HuH-7 (cell line): ENCODE data around the gene MEF2D.

Experiments used
- DNase-seq: peaks from one replicate; pipeline ENCODE4 v3.0.0; 2011; ENCODE audit warnings: low spot score

Gene MEF2D

DNA sequence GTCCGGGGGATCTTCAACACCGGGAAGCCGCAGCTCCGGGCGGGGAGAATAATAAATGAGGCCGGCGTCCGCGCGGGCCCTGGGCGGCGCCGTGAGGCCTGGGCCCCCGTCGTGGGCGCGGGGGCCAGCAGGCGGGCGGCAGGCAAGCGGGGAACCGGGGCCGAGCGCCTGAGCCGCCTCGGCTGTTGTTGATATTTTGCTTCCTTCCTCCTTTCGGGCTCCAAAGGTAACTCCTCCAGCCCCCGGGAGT lies at the start of gene MEF2D:
Gene MEF2D (minus strand): TSS at position 233 of the 250 bp plus-strand sequence. CDS start 17,483 bp downstream, outside the sequence.
- DNase-seq = no peak

DNA sequence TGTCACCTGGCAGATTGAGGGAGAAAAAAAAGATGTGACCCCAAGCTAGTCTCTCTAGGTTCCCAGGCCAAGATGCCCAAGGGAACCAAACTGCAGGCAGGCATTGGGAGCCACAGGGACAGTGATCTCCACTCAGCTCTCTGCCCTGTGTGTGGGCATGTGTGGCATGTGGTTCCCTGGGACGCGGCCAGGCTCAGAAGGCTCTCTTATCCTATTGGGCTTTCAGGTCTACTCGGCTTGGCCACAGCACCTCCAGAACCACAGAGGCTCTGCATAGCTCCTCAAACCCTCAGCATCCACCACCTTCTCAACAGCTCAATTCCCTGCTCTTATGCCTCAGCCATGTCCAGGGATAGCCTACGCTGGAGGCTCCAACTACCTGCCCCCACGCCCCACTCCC lies 49.8 kb upstream of the MEF2D start:
- DNase-seq = no peak

DNA sequence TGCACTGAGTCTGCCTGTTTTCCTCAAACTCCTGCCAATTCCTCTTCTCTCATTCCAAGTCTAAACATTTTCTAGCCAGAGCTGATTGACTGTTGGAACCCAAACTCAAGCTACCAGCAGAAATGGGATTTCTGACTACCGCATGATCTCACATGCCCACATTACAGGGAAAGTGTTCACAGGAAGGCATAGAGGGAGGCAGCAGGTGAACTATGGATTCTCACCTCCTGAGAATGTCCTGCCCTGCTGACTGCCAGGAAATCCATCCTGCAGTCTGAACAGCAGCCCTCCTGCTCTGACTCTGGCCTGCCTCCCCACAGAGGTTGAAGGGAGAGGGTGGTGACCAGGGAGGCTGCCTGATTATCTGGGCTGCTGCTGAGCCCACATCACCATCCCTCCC lies 49.3 kb upstream of the MEF2D start:
- DNase-seq = no peak

DNA sequence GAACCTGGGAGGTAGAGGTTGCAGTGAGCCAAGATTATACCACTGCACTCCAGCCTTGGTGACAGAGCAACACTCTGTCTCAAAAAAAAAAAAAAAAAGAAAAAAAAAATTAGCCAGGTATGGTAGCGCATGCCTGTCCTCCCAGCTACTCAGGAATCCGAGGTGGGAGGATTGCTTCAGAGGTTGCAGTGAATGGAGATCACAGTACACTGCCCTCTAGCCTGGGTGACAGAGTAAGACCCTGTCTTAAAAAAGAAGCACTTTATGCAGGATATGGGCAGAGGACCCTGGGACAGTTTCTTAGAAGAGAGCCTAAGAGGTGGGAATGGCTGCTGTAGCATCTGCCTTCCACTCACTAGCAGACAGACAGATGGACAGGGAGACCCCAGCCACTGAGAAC lies 48.8 kb upstream of the MEF2D start:
- DNase-seq = no peak

DNA sequence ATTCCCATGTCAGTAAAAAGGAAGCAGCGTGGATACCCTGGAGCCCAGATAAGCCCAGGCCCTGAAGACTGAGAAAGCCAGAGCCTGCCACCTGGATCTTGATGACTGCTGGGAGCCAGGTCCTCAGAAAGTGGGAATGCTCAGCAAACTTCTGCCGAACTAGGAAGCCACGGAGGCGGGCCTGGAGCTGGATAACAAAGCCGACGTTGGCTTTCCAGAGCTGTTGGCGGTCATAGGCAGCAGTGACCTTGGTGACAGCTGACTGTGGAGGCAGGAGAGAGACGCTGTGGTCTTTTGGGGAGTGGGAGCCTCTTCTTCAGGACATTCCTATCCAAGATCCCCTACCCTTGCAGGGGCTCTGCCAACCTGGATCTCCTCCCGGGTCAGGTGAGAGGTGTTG lies 47.4 kb upstream of the MEF2D start:
- DNase-seq = no peak

DNA sequence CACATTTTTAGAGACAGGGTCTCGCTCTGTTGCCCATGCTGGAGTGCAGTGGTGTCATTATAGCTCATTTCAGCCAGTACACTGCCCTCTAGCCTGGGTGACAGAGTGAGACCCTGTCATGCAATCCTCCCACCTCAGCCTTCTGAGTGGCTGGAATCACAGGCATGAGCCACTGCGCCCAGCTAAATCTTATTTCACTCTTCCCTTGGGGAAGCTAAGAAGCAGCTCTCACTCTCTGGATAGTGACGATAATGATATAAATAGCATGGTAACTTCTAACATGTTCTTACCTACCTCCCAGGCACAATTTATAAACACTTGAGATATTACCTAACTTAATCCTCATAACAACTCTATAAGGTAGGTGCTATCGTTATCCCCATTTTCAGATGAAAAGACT lies 46.9 kb upstream of the MEF2D start:
- DNase-seq = no peak

DNA sequence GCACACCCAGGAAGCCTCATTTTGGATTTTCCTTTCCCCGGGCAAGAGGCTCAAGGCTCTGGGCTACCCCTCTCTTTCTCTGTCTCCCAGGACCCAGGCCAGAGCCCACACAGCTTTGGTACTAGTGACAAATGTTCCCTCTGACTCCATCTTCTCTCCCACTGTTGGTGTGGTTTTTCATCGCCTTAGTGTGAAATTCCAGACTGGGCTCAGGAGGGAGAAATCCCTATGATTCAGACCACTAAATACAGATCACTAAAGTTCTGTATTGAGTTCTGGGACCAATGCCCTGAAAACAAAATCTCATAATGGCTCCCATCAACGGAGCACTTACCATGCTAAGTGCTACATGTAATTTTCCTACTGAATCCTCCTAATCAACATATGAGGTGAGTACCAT lies 45.7 kb upstream of the MEF2D start:
- no peak for DNase-seq

DNA sequence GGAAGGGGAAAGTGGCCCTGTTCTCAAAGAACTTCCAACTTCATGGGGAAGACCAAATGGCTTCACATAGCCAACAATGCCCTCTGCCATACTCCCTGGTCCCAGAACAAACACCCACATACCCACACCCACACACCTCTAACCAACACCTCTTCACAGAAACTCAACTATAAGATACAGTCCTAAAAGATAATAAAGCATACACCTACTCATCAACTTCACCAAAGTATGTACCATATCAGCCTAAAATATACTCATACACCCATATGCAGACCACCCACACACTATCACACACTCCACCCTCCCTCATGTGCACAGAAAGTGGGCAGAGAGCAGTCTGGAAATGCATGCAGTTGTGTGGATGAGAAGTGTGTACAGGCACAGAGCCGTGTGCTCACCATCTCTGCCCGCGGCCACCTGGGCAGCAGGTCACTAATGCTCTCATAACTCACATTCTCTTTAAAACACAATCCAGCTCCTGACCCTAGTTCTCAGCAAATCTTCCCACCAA lies 44.1 kb upstream of the MEF2D start:
- DNase-seq = no peak

DNA sequence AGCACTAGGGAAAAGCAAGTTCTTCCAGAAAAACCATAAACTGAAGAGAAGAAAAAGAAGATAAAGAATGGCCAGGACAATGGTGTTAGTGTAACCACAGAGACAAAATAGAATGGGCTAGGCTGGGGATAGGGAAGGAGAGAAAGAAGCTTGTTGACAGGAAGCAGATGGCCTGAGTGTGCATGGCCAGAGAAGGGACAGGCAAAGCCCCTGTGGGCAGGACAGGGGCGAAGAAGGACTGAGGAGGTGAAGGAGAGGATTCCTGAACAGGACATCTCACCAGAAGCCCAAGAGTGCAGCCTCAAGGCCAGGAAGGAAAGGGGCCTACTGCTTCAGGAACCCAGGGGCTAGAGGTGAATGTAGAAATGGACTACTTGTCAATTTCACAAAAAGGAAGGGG lies 42.5 kb upstream of the MEF2D start:
- no peak for DNase-seq

DNA sequence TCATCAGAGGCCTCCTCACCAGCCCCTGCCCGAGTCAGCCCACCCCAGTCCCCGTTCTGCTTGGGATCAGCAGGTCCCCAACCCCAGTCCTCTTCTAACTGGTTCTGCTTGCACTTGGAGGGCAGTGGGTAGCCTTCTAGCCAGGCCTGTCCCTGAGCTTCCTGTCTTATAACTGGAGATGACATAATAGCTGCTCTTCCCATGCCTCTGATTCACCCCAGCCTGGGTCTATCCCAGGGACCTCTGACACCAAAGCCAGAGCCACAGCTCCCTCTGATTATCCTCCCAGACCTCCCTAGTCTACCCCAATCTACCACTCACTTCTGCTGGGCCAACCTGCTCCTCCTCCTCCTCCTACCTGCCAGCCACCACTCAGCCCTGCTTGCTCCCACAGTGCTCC lies 40.4 kb upstream of the MEF2D start:
- no peak for DNase-seq

DNA sequence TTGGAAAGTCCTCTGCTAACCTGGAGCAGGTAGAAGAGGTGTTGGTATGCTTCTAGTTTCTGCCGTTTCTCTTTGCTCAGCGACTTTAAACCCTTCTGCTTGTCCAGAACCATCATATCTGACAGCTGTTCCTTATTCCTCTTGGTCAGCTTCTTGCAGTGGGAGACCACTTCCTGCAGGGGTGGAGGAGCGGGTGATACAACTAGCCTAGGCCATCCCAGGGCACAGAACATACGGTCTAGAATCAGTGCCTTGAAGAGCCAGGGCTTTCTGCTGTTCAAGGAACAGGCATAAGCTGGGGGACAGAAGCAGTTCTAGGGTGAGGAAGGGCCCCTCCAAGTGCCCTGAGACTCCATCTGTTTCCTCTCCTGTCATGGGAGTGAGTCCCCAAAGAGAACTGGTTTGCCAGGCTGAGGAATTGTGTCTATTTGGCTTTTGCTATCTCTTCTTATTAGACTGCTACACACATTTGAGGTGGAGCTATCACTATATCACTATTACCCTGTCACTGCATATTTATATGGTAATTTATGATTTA lies 39.3 kb upstream of the MEF2D start:
- no peak for DNase-seq

DNA sequence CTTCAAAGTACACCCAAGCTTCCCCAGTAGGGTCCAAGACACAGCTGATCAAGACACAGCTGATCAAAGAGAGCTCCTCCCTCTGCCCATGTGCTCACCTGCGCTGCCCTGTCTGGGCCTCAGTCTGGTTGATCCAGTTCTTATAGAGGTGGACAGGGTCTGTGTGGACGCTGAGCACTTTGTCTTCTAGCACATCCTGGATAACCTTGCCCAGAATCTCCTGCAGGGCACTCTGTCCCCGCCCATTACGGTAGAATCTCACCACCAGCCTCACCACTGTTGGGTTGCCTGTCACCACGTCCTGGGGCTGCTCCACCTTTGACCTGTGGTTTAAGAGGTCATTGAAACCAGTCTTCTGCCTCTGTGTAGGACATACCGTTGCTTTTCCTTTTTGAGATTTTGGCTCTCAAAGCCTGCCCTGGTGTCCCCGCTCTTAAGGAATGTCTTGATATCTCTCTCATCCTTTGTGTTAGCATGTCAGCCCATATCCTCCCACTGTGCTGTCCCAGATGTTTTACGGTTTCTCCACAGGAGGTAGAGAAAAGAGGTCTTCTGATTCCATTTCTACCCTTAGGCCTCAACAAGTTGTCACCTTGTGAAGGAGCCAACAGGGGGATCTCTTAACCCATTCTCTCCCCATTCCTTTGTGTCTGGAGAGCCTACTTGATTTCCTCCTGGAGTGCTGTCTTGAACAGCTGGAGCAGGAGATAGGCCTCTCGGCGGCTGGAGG lies 38.3 kb upstream of the MEF2D start:
- DNase-seq = no peak

DNA sequence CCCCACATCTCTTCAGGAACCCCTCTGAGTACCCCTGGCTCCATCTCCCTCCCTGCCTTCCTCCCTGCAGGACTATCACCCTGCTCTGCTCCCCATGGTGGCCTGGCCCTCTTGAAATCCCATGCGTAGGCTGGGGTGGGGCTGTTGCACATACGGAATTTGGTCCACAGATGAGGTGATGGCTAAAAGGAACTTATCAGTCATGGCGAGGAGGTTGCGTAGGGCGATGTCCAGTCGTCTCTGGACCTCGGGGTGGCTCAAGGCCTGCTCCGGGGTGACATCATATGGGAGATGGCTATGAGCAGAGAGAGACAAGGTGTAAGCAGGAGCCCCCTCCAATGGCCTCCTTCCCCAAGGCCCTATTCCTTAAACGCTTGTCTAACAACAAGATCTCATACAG lies 36.5 kb upstream of the MEF2D start:
- DNase-seq = no peak

DNA sequence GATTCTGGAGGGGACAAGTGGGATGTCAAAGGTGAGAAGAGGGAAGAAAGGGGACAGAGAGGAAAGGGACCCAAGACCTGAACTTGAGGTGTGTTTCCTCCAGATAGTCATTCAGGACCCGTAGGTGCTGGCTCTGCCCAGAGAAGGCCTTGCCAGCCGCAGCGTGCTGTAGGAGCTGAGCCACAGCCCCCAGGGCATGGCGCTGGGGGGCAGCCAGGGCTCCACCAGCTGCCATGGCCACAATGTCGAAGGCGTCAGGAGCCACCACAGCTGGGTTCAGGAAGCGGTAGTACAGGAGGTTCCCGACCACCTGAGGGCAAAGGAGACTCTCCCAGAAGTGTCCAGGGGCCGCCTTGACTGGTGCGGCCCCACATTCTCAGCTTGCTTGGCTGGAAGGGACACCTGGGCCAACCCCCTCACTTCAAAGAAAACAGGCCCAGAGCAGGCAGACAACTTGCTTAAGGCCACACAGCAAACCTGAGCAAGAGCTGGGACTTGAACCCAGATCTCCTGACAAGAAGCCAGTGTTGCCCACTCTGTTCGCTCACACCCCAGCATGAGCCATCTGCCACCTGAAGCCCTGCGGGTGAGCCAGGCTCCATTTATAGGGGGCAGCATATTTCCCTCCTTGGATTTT lies 34.0 kb upstream of the MEF2D start:
- no peak for DNase-seq

DNA sequence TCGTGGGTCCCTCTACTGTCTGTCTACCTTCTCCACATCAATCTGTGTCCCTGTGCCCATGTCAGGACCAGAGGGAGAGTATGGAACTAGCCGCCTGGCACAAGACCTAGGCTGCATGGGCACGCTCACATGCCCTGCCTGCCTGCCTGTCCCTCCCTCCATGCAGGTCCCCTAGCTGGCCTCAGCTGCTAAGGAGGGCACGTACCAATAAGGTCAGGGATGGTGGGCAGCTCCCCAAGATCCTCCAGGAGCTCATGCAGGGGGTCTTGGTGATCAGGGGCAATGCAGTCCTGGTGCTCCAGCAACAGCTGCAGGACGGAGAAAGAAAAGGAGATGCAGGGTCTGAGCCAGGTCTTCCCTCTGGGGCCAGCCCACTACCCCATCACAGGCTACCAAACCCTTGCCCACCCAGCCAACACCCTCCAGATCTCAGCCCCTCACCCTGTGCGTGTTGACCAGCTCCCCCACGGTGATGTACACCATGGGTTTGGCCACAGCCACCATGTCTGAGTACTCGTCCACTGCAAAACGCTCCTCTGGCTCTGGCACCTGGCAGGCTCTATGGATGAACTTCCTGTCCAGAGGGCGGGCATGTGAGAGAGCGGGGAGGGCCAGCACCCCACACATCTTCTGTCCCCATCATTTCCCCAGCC lies 33.1 kb upstream of the MEF2D start:
- DNase-seq = no peak

DNA sequence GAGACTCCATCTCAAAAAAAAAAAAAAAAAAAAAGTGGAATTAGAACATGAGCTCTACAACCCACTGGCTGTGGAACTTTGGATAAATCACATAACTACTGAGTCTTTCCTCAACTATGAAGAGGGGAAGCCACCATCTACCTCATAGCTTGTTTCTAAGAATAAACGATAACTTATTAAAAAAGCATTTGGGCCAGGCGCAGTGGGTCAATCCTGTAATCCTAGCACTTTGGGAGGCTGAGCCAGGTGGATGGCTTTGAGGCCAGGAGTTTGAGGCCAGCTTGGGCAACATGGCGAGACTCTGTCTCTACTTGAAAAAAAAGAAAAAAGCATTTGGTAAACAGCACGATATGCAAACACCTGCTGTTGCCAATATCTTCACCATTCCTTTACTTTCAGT lies 31.8 kb upstream of the MEF2D start:
- no peak for DNase-seq

DNA sequence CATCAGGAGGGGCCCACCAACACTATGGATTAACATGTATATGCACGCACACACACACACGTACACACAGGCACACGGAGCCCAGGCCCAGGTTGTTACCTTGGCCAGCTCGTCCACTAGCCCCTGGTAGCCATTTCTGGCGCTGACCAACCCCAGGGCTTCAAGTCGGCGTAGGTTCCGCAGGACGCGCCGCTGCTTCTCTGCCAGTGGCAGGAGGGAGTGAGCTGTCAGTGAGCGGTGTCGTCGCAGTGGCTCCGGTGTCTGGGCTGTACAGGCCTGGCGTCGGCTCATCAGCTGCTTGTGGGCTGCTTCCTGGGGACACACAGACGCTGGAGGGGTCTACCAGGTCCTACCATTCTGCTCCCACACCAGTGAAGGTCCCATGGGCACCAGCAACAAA lies 29.4 kb upstream of the MEF2D start:
- no peak for DNase-seq

DNA sequence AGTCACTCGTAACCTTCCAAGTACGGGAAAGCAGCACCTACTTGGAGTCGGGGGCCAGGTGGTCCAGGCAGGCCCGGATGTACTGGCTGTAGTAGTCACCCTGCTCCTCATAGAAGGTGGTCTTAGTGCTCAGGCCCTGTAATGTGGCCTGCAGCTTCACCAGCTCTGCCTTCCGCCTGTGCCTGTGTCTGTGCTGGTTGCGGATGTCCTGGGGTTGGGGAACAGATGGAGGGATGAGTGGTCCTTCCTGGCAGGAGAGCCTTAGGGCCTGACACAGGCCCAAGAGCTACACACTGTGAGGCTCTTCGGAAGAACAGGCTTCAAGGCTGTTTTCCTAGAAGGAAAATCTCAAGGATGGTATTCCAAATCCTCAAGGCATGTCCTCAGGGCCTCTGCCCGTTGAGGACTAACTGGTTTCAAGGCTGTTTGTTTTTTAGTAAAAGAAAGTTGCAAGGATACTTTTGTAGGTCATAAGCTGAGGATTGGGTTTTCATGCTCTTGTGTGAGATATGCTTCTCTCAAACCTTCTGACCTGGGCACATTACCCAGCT lies 28.4 kb upstream of the MEF2D start:
- no peak for DNase-seq

DNA sequence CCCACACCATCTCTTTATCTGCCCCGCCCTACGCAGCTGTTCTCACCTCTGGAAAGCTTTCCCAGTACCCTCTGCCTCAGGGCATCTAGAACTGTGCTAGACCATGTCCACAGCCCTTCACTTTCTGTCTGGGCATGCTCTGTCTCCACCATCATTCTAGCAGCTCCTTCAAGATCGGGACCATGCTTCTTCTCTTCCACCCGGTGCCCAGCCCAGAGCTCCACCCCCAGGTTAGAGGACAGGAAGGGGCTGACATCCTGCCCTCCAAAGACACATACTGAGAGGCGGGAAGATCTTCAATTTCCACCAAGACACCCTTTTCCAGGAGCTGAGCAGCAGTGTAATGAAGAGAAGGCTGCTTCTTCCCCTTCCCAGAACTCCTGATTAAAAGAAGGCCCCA lies 27.7 kb upstream of the MEF2D start:
- DNase-seq = no peak

DNA sequence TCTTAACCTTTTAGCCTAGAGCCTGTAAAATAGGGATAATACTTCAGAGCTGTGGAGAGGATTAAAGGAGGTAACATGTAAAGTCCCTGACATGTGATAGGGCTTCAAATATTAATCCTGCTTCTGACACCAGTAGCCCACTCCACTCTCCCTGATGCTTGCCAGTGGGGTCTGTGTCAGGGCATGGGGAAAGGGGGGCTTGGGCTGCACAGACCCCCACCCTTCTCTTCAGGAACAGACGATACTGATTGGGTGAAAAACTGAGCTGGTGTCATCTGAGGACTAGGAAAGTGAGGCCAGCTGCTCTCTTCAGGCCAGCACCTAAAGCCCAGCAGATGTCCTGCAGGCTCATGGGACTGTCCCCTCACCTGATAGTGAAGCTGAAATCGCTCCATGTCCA lies 27.0 kb upstream of the MEF2D start:
- no peak for DNase-seq

DNA sequence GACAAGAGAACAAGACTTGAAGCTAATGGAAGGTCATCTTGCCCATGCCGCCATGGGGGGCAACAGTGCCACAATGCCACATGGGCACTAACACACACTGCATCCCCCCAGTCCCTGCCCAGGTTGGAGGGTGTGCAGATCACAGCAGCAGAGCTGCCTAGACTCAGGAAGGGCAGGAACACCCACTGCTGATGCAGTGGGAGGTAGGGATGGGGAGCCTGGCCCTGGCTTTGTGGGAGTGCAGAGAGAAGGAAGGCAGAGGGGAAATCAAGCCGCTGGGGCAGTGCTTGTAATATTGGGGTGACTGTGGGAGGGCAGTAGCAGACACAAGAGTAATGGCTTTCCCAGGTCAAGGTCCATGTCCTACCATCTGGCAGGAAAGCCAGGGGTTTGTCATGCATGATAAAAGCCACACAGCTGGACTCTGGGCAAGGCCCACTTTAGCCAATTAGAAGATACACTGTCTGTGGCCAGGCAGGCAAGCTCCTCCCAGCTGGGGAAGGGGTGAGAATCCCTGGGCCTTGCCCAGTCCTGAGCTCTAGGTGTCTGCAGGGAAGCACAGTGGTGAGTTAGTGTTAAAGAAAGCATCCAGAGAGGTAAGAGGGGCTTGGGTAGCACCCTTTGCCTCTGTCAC lies 25.4 kb upstream of the MEF2D start:
- no peak for DNase-seq

DNA sequence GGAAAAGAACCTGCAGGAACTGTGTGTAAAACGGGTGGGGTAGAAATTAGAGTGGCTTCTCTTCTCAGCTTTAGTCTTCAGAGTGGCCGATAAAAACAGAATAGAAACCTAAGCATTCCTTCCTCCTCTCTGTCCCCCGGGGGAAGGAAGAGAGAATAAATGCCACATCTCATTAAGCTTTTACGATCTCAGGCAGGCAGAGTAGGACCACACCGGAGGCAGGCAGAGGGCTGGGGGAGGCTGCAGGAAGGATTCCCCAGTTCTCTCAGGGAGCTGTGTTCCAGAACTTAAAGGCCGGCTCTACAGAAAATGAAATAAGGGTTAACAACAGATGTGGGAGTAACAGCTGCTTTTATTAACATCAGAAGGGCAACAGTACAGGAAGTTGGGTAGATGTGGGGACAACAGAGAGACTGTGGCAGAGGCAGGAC lies 24.5 kb upstream of the MEF2D start:
- DNase-seq = no peak

DNA sequence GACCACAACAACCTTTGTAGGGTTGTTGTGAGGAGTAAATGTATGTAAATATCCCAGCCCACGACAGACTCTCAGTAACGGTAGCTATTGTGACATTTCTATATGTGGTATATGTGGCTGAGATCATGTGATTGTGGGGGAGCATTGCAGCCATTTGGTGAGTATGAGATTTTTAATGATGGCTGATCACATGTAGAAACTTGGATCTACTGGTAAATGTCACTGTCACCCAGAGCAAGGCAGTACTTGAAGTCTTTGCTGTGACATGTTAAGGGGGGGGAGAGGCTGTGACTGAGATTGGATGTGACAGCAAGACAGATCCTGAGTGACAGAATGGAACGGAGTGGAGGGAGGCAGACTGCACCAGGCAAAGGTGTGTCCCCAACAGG lies 23.9 kb upstream of the MEF2D start:
- no peak for DNase-seq
